ENCODE results near the gene USP24.

DNA sequence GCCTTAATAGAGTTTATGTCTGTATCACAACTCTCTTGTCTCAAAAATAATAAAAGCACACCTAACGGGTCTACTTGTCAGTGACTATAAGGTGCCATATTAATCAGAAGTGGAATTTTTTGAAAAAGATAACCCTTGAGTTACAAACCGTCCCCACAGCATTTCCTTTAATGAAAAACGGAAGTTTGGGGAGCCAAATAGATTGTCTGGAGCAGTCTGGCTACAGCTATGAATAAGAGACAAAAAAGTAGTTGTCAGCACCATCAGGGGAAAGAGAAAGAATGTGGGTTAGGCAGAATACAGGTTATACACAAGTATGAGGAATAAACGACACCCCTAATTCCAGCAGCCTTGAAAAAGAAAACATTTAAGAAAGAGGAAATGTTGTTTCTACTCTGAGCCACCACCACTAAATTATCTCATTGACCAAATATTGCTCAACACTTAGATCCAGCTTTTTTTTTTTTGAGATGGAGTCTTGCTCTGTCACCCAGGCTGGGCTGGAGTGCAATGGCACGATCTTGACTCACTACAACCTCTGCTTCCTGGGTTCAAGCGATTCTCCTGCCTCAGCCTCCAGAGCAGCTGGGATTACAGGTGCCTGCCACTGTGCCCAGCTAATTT lies 29.4 kb upstream of the USP24 start:
- TF ChIP-seq, protein P1, sequence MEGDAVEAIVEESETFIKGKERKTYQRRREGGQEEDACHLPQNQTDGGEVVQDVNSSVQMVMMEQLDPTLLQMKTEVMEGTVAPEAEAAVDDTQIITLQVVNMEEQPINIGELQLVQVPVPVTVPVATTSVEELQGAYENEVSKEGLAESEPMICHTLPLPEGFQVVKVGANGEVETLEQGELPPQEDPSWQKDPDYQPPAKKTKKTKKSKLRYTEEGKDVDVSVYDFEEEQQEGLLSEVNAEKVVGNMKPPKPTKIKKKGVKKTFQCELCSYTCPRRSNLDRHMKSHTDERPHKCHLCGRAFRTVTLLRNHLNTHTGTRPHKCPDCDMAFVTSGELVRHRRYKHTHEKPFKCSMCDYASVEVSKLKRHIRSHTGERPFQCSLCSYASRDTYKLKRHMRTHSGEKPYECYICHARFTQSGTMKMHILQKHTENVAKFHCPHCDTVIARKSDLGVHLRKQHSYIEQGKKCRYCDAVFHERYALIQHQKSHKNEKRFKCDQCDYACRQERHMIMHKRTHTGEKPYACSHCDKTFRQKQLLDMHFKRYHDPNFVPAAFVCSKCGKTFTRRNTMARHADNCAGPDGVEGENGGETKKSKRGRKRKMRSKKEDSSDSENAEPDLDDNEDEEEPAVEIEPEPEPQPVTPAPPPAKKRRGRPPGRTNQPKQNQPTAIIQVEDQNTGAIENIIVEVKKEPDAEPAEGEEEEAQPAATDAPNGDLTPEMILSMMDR (IDR thresholded peaks at IDR 0.05) = no peak
- no peak for TF ChIP-seq POLR2A (IDR thresholded peaks at IDR 0.05)
